Measurements from ENCODE around the gene TMEM245. TPM values are rescaled to one million over a fixed set of nuclear protein-coding genes. Genes with fewer than 3 reads are reported as not detected.

Gene TMEM245
- total and polyA plus RNA-seq, 10 of the 15 experiments (the other 5 are each of a cell fraction or from before 2014, with no cell fraction given): 7.4 to 36.1 (median 19.0) TPM

- TF ChIP-seq, protein P1, sequence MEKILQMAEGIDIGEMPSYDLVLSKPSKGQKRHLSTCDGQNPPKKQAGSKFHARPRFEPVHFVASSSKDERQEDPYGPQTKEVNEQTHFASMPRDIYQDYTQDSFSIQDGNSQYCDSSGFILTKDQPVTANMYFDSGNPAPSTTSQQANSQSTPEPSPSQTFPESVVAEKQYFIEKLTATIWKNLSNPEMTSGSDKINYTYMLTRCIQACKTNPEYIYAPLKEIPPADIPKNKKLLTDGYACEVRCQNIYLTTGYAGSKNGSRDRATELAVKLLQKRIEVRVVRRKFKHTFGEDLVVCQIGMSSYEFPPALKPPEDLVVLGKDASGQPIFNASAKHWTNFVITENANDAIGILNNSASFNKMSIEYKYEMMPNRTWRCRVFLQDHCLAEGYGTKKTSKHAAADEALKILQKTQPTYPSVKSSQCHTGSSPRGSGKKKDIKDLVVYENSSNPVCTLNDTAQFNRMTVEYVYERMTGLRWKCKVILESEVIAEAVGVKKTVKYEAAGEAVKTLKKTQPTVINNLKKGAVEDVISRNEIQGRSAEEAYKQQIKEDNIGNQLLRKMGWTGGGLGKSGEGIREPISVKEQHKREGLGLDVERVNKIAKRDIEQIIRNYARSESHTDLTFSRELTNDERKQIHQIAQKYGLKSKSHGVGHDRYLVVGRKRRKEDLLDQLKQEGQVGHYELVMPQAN (conservative IDR thresholded peaks at IDR 0.05): no peak
- TF ChIP-seq IKZF2 (IDR thresholded peaks at IDR 0.05) (no peak), FOXK2 (IDR thresholded peaks at IDR 0.05) (no peak)
These were observed 103.6 kb downstream of the TMEM245 start (continued) for GRCh38 chr9:109016132-109016531.

DNA sequence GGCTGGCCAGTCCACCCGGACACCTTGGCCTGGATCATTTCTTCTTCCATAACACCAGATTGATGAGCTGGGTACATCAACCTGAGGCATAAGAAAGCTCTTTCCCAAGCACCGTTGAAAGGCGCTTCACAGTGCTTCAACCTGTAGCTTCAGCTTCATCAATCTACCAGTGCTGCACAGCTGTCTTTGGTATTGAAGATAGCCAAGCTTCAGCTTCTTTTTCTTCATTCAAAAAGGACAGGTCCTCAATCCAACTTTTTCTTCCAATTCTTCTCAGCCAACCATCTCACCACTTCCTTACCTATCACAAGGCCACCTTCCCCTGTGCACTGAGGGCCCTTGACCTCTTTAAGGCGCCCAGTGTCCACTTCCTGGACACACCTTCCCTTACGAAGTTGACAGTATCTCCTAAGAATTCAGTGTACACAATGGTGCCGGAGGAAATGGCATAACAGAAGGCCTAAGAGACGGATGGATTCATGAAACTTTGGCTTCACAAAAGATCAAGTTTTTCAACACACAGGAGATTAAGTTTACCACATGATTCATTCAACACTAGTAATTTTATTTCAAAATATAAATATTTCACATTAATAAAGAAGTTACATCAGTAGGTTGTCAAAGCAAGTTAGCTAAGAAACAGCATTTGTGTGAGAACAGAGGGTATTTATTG, 105.0 kb downstream of the TMEM245 start:
- BruUV-seq (replicated peaks): no TSS peak
- Histone ChIP-seq H3K27ac (ENCODE audit: control insufficient read depth, insufficient read depth) (no peak overlapping the region), H4K20me1 (ENCODE audit: control insufficient read depth, insufficient read depth) (no peaks in the 10 kb centered on the region), H3K79me2 (ENCODE audit: control insufficient read depth, insufficient read depth, low read length) (peaks cover 15% of the 10 kb centered on the region), H2AFZ (ENCODE audit: control insufficient read depth, low read depth, low read length) (no peak overlapping the region), H3K4me3 (no peak overlapping the region), H3K4me2 (ENCODE audit: control insufficient read depth, insufficient read depth) (no peak overlapping the region), H3K36me3 (ENCODE audit: control insufficient read depth in 2 of 2, insufficient read depth in 2 of 2, low read length in 1 of 2) (no peaks in the 10 kb centered on the region), H3K27me3 (replicated peaks in 1 of 2; ENCODE audit: control insufficient read depth in 2 of 2, insufficient read depth in 2 of 2, low read length in 1 of 2) (no peaks in the 10 kb centered on the region), H3K4me1 (ENCODE audit: control insufficient read depth, insufficient read depth, low read length) (peaks cover 25% of the 10 kb centered on the region), H3K9ac (ENCODE audit: control insufficient read depth, insufficient read depth, low read length) (no peak overlapping the region), H3K9me3 (replicated peaks; ENCODE audit: control insufficient read depth, insufficient read depth, low read length) (no peaks in the 10 kb centered on the region)
- TF ChIP-seq TCF12 (IDR thresholded peaks at IDR 0.05; ENCODE audit: low read depth, low read length) (no peak), GATAD2B (conservative IDR thresholded peaks at IDR 0.05; ENCODE audit: low read depth) (no peak), YY1 (IDR thresholded peaks at IDR 0.05; ENCODE audit: low read depth, low read length) (no peak), IKZF1 (conservative IDR thresholded peaks at IDR 0.05) (no peak), TCF3 (IDR thresholded peaks at IDR 0.05; ENCODE audit: borderline replicate concordance, insufficient read depth, low read depth, low read length) (no peak), CEBPB (IDR thresholded peaks at IDR 0.05; ENCODE audit: borderline replicate concordance in 1 of 2, low read depth in 2 of 2, low read length in 2 of 2) (no peak), CUX1 (IDR thresholded peaks at IDR 0.05; ENCODE audit: insufficient replicate concordance, low read depth, low read length) (no peak)
- TF ChIP-seq, protein P2, sequence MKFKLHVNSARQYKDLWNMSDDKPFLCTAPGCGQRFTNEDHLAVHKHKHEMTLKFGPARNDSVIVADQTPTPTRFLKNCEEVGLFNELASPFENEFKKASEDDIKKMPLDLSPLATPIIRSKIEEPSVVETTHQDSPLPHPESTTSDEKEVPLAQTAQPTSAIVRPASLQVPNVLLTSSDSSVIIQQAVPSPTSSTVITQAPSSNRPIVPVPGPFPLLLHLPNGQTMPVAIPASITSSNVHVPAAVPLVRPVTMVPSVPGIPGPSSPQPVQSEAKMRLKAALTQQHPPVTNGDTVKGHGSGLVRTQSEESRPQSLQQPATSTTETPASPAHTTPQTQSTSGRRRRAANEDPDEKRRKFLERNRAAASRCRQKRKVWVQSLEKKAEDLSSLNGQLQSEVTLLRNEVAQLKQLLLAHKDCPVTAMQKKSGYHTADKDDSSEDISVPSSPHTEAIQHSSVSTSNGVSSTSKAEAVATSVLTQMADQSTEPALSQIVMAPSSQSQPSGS (IDR thresholded peaks at IDR 0.05; ENCODE audit: low read length): no peak
- in situ Hi-C loops (cut with MboI) (loop anchor here (5.0 kb wide), 1 partner anchor 47 kb away; no protein-coding TSS in a partner anchor), intact Hi-C loops (cut with micrococcal nuclease; ENCODE audit: unreplicated experiment) (loop anchor here (10.0 kb wide), 1 partner anchor 400 kb away; no protein-coding TSS in a partner anchor)
- ChIA-PET CTCF (interaction anchor here (0.6 to 0.9 kb wide), 2 partner anchors 10 to 100 kb away, joined by 3 read pairs; no protein-coding TSS in a partner anchor), SMC1A (ENCODE audit: uncharacterized antibody, unreplicated experiment) (interaction anchor here (0.7 to 0.9 kb wide), 2 partner anchors 13 to 14 kb away, joined by 3 read pairs; no protein-coding TSS in a partner anchor), RAD21 (ENCODE audit: unreplicated experiment) (no interaction called here), POLR2A (no interaction called here)
- FAIRE-seq: no peak
- DNase-seq (ENCODE audit: low read depth, low spot score): no peak
- WGBS (ENCODE audit: insufficient coverage, insufficient replicate concordance, low lambda C conversion rate, missing lambda C conversion rate): 96% methylated on average over 7 of the region's 7 CpGs
- ATAC-seq: no peak
